ENCODE results near the gene SLC12A5. TPM values are rescaled to one million over a fixed set of nuclear protein-coding genes. Genes with fewer than 3 reads are reported as not detected.
A peak's percentile ranks its signal among the peaks of the same experiment; 100 is the strongest.

Gene SLC12A5
- total RNA-seq, 1 experiment from 2014 or later: 7.2 TPM

GRCh38 chr20:46004889-46005473 is 24.0 kb upstream of the SLC12A5 start:
- peaks cover 4% of the 10 kb centered on the region; the same call in 1 of the 2 replicates for H3K27me3 Mint-ChIP-seq (ENCODE audit: low read depth)
- POLR2A ChIA-PET: no interaction called here
- peaks cover 80% of the 10 kb centered on the region for H3K4me1 Mint-ChIP-seq
- peak overlapping the region; percentile 89 for H3K27ac Mint-ChIP-seq
- DNase-seq (ENCODE audit: low spot score) (peak; percentile 43), ATAC-seq (peak; percentile 72)
- no peaks in the 10 kb centered on the region for H3K9me3 Mint-ChIP-seq
- TF ChIP-seq E2F4 (CRISPR knock-in tag; IDR thresholded peaks at IDR 0.05; ENCODE audit: borderline replicate concordance, low read depth) (no peak), SP1 (CRISPR knock-in tag; conservative IDR thresholded peaks at IDR 0.05) (no peak), RELA (CRISPR knock-in tag; IDR thresholded peaks at IDR 0.05; ENCODE audit: borderline replicate concordance) (no peak), ZNF532 (CRISPR knock-in tag; IDR thresholded peaks at IDR 0.05; ENCODE audit: borderline replicate concordance) (no peak), MXD4 (CRISPR knock-in tag; IDR thresholded peaks at IDR 0.05; ENCODE audit: borderline replicate concordance) (no peak), NR1H2 (CRISPR knock-in tag; IDR thresholded peaks at IDR 0.05) (no peak), ARID4B (CRISPR knock-in tag; IDR thresholded peaks at IDR 0.05; ENCODE audit: borderline replicate concordance) (no peak), ATF6 (CRISPR knock-in tag; IDR thresholded peaks at IDR 0.05) (no peak), MYBL2 (CRISPR knock-in tag; IDR thresholded peaks at IDR 0.05) (no peak), ZNF512 (CRISPR knock-in tag; IDR thresholded peaks at IDR 0.05; ENCODE audit: borderline replicate concordance) (no peak), ZBTB21 (CRISPR knock-in tag; IDR thresholded peaks at IDR 0.05; ENCODE audit: borderline replicate concordance) (no peak), AFF4 (CRISPR knock-in tag; IDR thresholded peaks at IDR 0.05; ENCODE audit: borderline replicate concordance) (no peak), CTCF (IDR thresholded peaks at IDR 0.05) (no peak)
- peak overlapping the region; percentile 27 for H3K4me3 Mint-ChIP-seq
- CTCF ChIA-PET: interaction anchor here (0.6 to 11.0 kb wide), 7 partner anchors 7 to 199 kb away, joined by 3 to 114 read pairs (median 5); no protein-coding TSS in a partner anchor
- H3K36me3 Mint-ChIP-seq: no peaks in the 10 kb centered on the region
